ENCODE measurements around the gene CLCF1.
A peak's percentile ranks its signal among the peaks of the same experiment; 100 is the strongest.
"Not testable (repeated sequence)": the region's sequence is repeated elsewhere in the genome, so short reads cannot be mapped to it uniquely, and the experiment has no call there.

Gene CLCF1

DNA sequence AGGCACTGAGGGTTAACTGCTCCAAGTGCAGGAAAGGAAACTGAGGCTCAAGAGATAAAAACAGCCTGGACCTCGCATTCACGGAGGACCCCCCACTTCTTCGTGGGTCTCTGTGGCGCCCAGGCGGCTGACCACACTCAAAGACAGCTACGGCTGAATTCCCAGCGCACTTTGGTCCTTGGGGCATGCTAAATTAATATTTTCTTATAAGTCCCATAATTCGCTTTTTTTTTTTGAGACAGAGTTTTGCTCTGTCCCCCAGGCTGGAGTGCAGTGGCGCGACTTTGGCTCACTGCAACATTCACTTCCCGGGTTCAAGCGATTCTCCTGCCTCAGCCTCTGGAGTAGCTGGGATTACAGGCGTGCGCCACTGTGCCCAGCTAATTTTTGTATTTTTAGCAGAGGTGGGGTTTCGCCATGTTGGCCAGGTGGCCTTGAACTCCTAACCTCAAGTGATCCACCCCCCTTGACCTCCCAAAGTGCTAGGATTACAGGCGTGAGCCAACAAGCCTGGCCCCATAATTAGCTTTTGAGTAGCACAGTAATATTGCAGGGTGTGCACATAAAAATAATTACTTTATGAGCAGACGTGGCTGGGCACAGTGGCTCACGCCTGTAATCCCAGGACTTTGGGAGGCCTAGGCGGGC, 28.9 kb upstream of the CLCF1 start:
- H3K4me3 ChIP-seq (ENCODE audit: insufficient read depth in 1 of 2, low read depth in 1 of 2, low read length in 2 of 2): peak overlapping the region in 1 of 2 experiments; percentile 66

DNA sequence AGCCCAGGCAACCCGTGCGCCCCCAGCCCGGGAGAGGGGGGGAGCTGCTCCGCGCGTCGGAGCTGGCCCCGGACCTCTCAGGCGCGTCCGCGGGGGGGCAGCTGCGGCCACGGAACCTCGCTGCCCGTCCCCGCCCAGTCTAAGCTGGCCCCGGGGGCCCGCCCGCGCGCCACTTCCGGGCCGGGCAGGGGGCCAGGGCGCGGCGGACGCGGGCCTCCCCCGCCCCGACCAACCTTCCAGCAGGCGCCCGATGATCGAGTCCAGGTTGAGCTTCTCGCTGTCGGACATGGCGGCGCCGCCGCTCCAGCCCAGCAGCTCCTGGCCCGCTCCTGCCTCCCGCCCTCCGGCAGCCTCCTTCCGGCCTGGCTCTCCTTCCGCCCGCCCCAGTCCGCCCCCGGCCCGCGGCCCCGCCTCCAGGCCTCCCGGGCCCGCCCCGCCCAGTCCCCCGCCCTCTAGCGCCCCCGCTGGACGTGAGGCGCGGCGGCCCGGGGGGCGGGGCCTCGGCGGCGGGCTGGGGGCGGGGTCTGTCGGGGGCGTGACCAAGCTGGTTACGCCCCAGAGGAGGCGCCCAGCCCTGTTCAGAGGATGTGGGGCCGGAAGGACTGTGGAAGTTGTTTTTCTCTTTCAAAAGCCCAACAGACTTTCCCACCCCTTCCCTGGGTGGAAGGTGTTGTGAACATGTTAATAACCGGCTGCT, 28.2 kb upstream of the CLCF1 start, which contains the start of gene PPP1CA:
Gene PPP1CA, minus strand, starts transcription at position 364 of the 697 bp plus-strand sequence. Its CDS starts 76 bp downstream, at position 288.
- peak within 1 kb of the TSS; percentile 92 to 99 for H3K4ac ChIP-seq (ENCODE audit: low read depth in 1 of 2, low read length in 2 of 2)
- peaks cover 30 to 37% of the 10 kb centered on the region in 2 experiments for H3K36me3 ChIP-seq (ENCODE audit: control insufficient read depth in 1 of 2, insufficient read depth in 2 of 2, low read depth in 1 of 2, low read length in 2 of 2)
- peak within 1 kb of the TSS; percentile 72 for H2AK5ac ChIP-seq (ENCODE audit: low read length, severe bottlenecking)
- H3K9ac ChIP-seq (ENCODE audit: low read length): peak within 1 kb of the TSS; percentile 96
- peak within 1 kb of the TSS; percentile 74 for H2AFZ ChIP-seq (ENCODE audit: low read depth, low read length)
- H3K14ac ChIP-seq (ENCODE audit: low read length in 2 of 2): peak within 1 kb of the TSS; percentile 77 to 91
- peak; percentile 86 for DNase-seq
- H2BK5ac ChIP-seq (ENCODE audit: low read depth, low read length, poor library complexity, severe bottlenecking): peak within 1 kb of the TSS; percentile 58
- H3K4me2 ChIP-seq (ENCODE audit: low read length, poor library complexity, severe bottlenecking): peak within 1 kb of the TSS; percentile 66
- under 1% methylated on average over 36 of the region's 73 CpGs for WGBS
- H3K27ac ChIP-seq (ENCODE audit: low read length, poor library complexity, severe bottlenecking): peak within 1 kb of the TSS; percentile 53
- peaks cover 0 to 7% of the 10 kb centered on the region in 2 experiments for H3K27me3 ChIP-seq (ENCODE audit: control insufficient read depth in 1 of 2, insufficient read depth in 1 of 2, low read length in 2 of 2)
- peak within 1 kb of the TSS; percentile 76 for H4K8ac ChIP-seq (ENCODE audit: low read length)
- peaks cover 18% of the 10 kb centered on the region for H3K79me1 ChIP-seq (replicated peaks; ENCODE audit: low read length, poor library complexity, severe bottlenecking)
- peak within 1 kb of the TSS; percentile 93 for H2BK120ac ChIP-seq (ENCODE audit: low read depth, low read length)
- H2BK12ac ChIP-seq (ENCODE audit: low read length in 2 of 2): peak within 1 kb of the TSS in 1 of 2 experiments; percentile 67
- no peaks in the 10 kb centered on the region for H3K9me3 ChIP-seq (ENCODE audit: control insufficient read depth, low read length)
- H3K23ac ChIP-seq (ENCODE audit: low read length in 2 of 2): peak within 1 kb of the TSS in 1 of 2 experiments; percentile 87
- H4K91ac ChIP-seq (ENCODE audit: low read length): peak within 1 kb of the TSS; percentile 90
- peak within 1 kb of the TSS; percentile 84 to 89 for H3K4me3 ChIP-seq (ENCODE audit: insufficient read depth in 1 of 2, low read depth in 1 of 2, low read length in 2 of 2)
- H3K4me1 ChIP-seq (ENCODE audit: control insufficient read depth, insufficient read depth, low read depth, low read length): peaks cover 29% of the 10 kb centered on the region
- H3K18ac ChIP-seq (ENCODE audit: low read depth in 1 of 2, low read length in 2 of 2): peak within 1 kb of the TSS; percentile 87 to 94
- H2BK15ac ChIP-seq (ENCODE audit: low read depth, poor library complexity, severe bottlenecking): peak within 1 kb of the TSS; percentile 73

More for the DNA sequence above, 28.9 kb upstream of the CLCF1 start:
- peak overlapping the region; percentile 53 for H3K27ac ChIP-seq (ENCODE audit: low read length, poor library complexity, severe bottlenecking)
- peaks cover 29 to 31% of the 10 kb centered on the region in 2 experiments for H3K36me3 ChIP-seq (ENCODE audit: control insufficient read depth in 1 of 2, insufficient read depth in 2 of 2, low read depth in 1 of 2, low read length in 2 of 2)
- H2BK5ac ChIP-seq (ENCODE audit: low read depth, low read length, poor library complexity, severe bottlenecking); H3K9me3 ChIP-seq (ENCODE audit: control insufficient read depth, low read length); H3K14ac ChIP-seq (ENCODE audit: low read length in 2 of 2); H2BK12ac ChIP-seq (ENCODE audit: low read length in 2 of 2); DNase-seq; H3K23ac ChIP-seq (ENCODE audit: low read length in 2 of 2); H2BK120ac ChIP-seq (ENCODE audit: low read depth, low read length); H4K91ac ChIP-seq (ENCODE audit: low read length); H2AFZ ChIP-seq (ENCODE audit: low read depth, low read length): not testable (repeated sequence)
- H3K27me3 ChIP-seq (ENCODE audit: control insufficient read depth in 1 of 2, insufficient read depth in 1 of 2, low read length in 2 of 2): peaks cover 0 to 14% of the 10 kb centered on the region in 2 experiments
- peak overlapping the region in 1 of 2 experiments; percentile 29 for H3K4ac ChIP-seq (ENCODE audit: low read depth in 1 of 2, low read length in 2 of 2)
- WGBS: 79% methylated on average over 19 of the region's 19 CpGs
- H3K4me1 ChIP-seq (ENCODE audit: control insufficient read depth, insufficient read depth, low read depth, low read length): peaks cover 30% of the 10 kb centered on the region
- H3K79me1 ChIP-seq (replicated peaks; ENCODE audit: low read length, poor library complexity, severe bottlenecking): peaks cover 12% of the 10 kb centered on the region
- peak overlapping the region; percentile 2 for H3K4me2 ChIP-seq (ENCODE audit: low read length, poor library complexity, severe bottlenecking)
- H2AK5ac ChIP-seq (ENCODE audit: low read length, severe bottlenecking): peak overlapping the region; percentile 17
- peak overlapping the region; percentile 79 for H3K9ac ChIP-seq (ENCODE audit: low read length)
- peak overlapping the region; percentile 73 for H2BK15ac ChIP-seq (ENCODE audit: low read depth, poor library complexity, severe bottlenecking)
- H4K8ac ChIP-seq (ENCODE audit: low read length): peak overlapping the region; percentile 16
- peak overlapping the region; percentile 6 to 81 for H3K18ac ChIP-seq (ENCODE audit: low read depth in 1 of 2, low read length in 2 of 2)

DNA sequence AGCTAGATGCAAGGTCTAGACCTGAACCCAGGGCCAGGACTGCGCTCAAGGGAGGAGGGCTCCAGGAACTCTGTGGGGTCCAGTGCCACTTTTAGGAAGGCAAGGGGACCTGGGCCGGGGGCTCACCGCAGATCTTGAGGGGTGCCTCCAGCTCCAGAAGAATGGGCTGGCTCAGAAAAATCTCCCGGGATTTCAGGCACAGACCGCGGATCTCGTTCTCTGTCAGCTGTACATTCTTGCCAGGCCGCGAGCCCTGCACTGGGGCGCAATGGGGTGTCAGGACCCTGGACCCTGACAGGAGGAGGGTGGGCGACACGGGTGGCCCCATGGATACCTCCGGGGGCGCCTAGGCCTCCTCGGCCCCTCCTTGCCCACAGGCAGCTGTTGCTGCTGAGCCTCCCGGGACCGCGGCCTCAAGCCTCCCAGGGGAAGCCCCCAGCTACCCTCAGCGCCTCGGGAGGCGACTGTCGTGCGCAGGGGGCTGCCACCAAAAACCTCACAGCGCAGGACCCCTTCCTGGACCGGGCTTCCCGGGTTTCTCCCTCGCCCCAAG, 27.6 kb upstream of the CLCF1 start:
- Histone ChIP-seq H2BK5ac (ENCODE audit: low read depth, low read length, poor library complexity, severe bottlenecking) (peak overlapping the region; percentile 58), H3K79me1 (replicated peaks; ENCODE audit: low read length, poor library complexity, severe bottlenecking) (peaks cover 21% of the 10 kb centered on the region), H2AK5ac (ENCODE audit: low read length, severe bottlenecking) (peak overlapping the region; percentile 72), H3K9ac (ENCODE audit: low read length) (peak overlapping the region; percentile 96), H3K23ac (ENCODE audit: low read length in 2 of 2) (peak overlapping the region in 1 of 2 experiments; percentile 70), H3K4ac (ENCODE audit: low read depth in 1 of 2, low read length in 2 of 2) (peak overlapping the region; percentile 92 to 99), H3K18ac (ENCODE audit: low read depth in 1 of 2, low read length in 2 of 2) (peak overlapping the region; percentile 87 to 94), H2BK15ac (ENCODE audit: low read depth, poor library complexity, severe bottlenecking) (no peak overlapping the region), H3K4me1 (ENCODE audit: control insufficient read depth, insufficient read depth, low read depth, low read length) (peaks cover 31% of the 10 kb centered on the region), H2AFZ (ENCODE audit: low read depth, low read length) (peak overlapping the region; percentile 74), H3K27ac (ENCODE audit: low read length, poor library complexity, severe bottlenecking) (peak overlapping the region; percentile 37), H4K8ac (ENCODE audit: low read length) (no peak overlapping the region), H2BK12ac (ENCODE audit: low read length in 2 of 2) (peak overlapping the region in 1 of 2 experiments; percentile 67), H3K9me3 (ENCODE audit: control insufficient read depth, low read length) (no peaks in the 10 kb centered on the region), H3K4me3 (ENCODE audit: insufficient read depth in 1 of 2, low read depth in 1 of 2, low read length in 2 of 2) (peak overlapping the region; percentile 84 to 89), H3K27me3 (ENCODE audit: control insufficient read depth in 1 of 2, insufficient read depth in 1 of 2, low read length in 2 of 2) (peaks cover 0 to 3% of the 10 kb centered on the region in 2 experiments), H2BK120ac (ENCODE audit: low read depth, low read length) (peak overlapping the region; percentile 93), H3K14ac (ENCODE audit: low read length in 2 of 2) (peak overlapping the region; percentile 77 to 91), H4K91ac (ENCODE audit: low read length) (peak overlapping the region; percentile 85), H3K36me3 (ENCODE audit: control insufficient read depth in 1 of 2, insufficient read depth in 2 of 2, low read depth in 1 of 2, low read length in 2 of 2) (peaks cover 35 to 44% of the 10 kb centered on the region in 2 experiments), H3K4me2 (ENCODE audit: low read length, poor library complexity, severe bottlenecking) (peak overlapping the region; percentile 66)
- peak; percentile 36 for DNase-seq
- 12% methylated on average over 24 of the region's 27 CpGs for WGBS
